ENCODE measurements around the gene NPB.

The NPB gene

GRCh38 chr17:81902023-81902652, at the start of gene NPB:
Gene NPB, plus strand, starts transcription at chr17:81902238. Its CDS starts 40 bp downstream, at chr17:81902278.
- DNase-seq, result no peak

GRCh38 chr17:81854974-81855774, 46.9 kb upstream of the NPB start:
- DNase-seq, result no peak

GRCh38 chr17:81858170-81858966, 43.7 kb upstream of the NPB start:
- no peak for DNase-seq

DNA sequence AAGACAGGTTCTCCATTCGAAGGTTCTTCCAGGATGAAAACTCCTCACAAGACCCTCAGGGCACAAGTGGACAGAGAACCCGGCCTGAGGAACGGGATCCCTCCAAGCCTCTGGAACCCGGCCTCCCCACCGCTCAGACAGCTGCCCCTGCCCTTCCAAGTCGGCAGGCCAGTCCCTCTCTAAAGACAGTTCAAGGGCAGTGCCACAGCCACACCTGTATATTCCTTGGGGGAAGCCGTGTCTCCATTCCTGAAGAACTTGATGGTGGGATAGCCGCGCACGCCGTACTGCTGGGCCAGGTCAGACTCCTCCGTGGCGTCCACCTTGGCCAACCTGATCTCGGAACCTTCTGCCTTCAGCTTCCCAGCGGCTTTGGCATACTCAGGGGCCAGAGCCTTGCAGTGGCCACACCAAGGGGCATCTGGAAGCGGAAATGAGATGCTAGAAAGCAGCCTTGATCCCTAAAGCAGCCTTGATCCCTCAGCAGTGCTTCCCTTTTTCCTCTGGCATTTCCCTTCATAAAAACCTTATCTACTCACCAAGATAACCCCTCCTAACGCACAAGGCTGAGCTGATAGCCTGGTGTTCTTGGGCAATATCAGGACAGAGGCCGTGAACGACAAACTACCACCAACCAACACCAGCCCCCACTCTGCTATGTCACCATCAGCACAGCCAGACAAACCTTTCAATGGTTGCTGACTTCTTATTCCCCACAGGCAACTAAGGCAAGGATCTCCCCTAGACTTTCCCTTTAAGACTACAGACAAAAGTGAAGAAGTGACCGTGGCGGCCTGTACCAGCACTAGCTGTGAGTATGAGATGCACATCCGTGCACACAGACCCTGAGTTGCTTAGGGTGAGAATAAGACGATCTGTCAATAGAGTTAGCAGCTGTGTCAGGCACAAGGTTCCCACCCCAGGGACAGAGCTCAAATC, 42.8 kb upstream of the NPB start:
- DNase-seq, result no peak

GRCh38 chr17:81859906-81860755, 41.9 kb upstream of the NPB start, which contains the start of gene P4HB:
Gene P4HB, minus strand, starts transcription at chr17:81860535. Its CDS starts 64 bp downstream, at chr17:81860471.
- DNase-seq, result peak in 3 of 4 experiments; percentile 100

- peak; percentile 99 to 100 (median 100) for DNase-seq
Observed at GRCh38 chr17:81860756-81861568, 41.1 kb upstream of the NPB start.

DNA sequence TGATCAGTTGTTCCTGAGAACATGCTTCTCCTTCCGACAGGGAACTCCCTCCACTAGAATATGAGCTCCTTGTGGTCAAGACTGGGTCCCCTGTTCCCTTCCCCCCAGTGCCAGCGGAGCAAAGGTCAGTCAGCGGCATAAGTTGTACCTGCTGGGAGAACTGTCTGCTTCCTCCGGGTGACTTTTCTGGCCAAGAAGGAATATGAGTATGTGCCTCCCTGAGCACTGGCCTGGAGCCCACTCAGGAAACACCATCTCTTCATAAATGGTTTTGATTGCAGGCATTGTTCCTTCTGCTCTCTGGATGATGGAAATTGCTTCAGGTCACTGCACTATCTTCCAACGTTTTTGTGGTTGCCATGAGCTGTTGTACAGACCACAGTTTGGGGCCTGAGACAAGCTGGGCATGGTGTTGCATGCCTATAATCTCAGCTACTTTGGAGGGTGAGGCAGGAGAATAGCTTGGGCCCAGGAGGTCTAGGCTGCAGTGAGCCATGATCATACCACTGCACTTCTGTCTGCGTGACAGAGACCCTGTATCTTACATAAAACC, 38.8 kb upstream of the NPB start:
- DNase-seq, result no peak

GRCh38 chr17:81863833-81864768, 37.9 kb upstream of the NPB start:
- DNase-seq, result no peak

DNA sequence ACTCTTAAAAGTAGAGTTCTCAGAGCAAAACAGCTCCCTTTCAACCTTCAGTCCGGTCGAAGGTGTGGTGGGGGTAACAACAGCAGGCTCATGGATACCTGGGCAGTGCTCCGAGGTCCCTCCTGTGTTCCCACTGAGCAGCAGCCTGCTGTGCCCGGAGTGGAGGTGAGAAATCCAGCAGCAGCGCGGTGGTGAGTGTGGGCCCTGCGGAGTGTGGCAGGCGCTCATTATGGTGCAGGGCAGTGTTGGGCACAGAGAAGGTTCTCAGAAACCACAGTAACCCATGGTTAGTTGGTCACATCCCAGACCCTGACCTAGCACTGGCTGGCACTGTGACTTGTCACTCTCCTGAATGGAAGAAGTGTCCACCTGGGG, 36.7 kb upstream of the NPB start:
- DNase-seq, result no peak

- DNase-seq, result no peak
Observed at GRCh38 chr17:81865733-81866439, 36.2 kb upstream of the NPB start.

- DNase-seq, result no peak
Observed at GRCh38 chr17:81866440-81867169, 35.4 kb upstream of the NPB start.

GRCh38 chr17:81867170-81867990, 34.7 kb upstream of the NPB start:
- no peak for DNase-seq

- no peak for DNase-seq
Observed at GRCh38 chr17:81867991-81868673, 33.9 kb upstream of the NPB start.

GRCh38 chr17:81868674-81869220, 33.3 kb upstream of the NPB start:
- no peak for DNase-seq
